Lung (tissue), 12 donors: ENCODE measurements around the gene SERTM1. TPM values are rescaled to one million over a fixed set of nuclear protein-coding genes. Genes with fewer than 3 reads are reported as not detected.

Experiments used
- ATAC-seq: fragments of 200-7000 bp; cut with Tn5 transposase; one replicate; pipeline ENCODE4 v1.9.1; 2020; ENCODE audit warnings: moderate number of reproducible peaks; ENCODE audit not compliant: insufficient read depth, low FRiP score
- DNase-seq, 3 donors: peaks; one replicate each; pipeline ENCODE4 v3.0.0-alpha.2; 2013 to 2017
- H3K27ac ChIP-seq, 2 donors: one replicate each; pipeline ENCODE4 v1.5.1; 2013; ENCODE audit warnings: mild to moderate bottlenecking in 2 of 2, moderate library complexity in 2 of 2, control low read depth in 1 of 2, inconsistent platforms in 1 of 2, low read depth in 1 of 2, low read length in 1 of 2
- H3K27me3 ChIP-seq, 3 donors: one replicate each; pipeline ENCODE4 v1.5.1; 2013; ENCODE audit warnings: low read length in 2 of 3; ENCODE audit not compliant: control insufficient read depth in 3 of 3, insufficient read depth in 3 of 3
- H3K36me3 ChIP-seq, 4 donors: one replicate each; pipeline ENCODE4 v1.5.1; 2013; ENCODE audit warnings: low read length in 4 of 4, mild to moderate bottlenecking in 1 of 4, moderate library complexity in 1 of 4; ENCODE audit not compliant: control insufficient read depth in 4 of 4, insufficient read depth in 4 of 4
- H3K4me1 ChIP-seq, 5 donors: one replicate each; pipeline ENCODE4 v1.5.1; 2013; ENCODE audit warnings: low read length in 5 of 5, mild to moderate bottlenecking in 2 of 5, moderate library complexity in 1 of 5; ENCODE audit not compliant: control insufficient read depth in 5 of 5, insufficient read depth in 5 of 5
- H3K4me3 ChIP-seq: one replicate; pipeline ENCODE4 v1.5.1; 2013; ENCODE audit warnings: mild to moderate bottlenecking, control low read depth, moderate library complexity
- H3K9ac ChIP-seq, 2 donors: one replicate each; pipeline ENCODE4 v1.5.1; 2013; ENCODE audit warnings: low read length in 2 of 2, control low read depth in 1 of 2; ENCODE audit not compliant: insufficient read depth in 1 of 2
- H3K9me3 ChIP-seq, 4 donors: one replicate each; pipeline ENCODE4 v1.5.1; 2013; ENCODE audit warnings: low read length in 3 of 4, mild to moderate bottlenecking in 1 of 4, moderate library complexity in 1 of 4; ENCODE audit not compliant: control insufficient read depth in 4 of 4, insufficient read depth in 3 of 4
- WGBS, 2 donors: extraction: QIAGEN DNeasy Blood & Tissue Kit; methylation state at CpG; one replicate each; pipeline ENCODE4 v1.1.7; 2013; 5-methylcytosine and 5-hydroxymethylcytosine counted together
- polyA plus RNA-seq, 2 donors: library from polyadenylated mRNA; stranded (reverse); fragments of 200-250 nt; gene quantifications; one replicate each; pipeline ENCODE4 v1.2.1, GENCODE V29; 2013
- total RNA-seq, 2 donors: library from RNA; depleted of rRNA in 1 of 2; stranded (reverse); fragments of >200 nt in 1 of 2; gene quantifications; one replicate each; pipeline ENCODE4 v1.2.1, GENCODE V29; 2014 to 2021
- TF ChIP-seq, protein P1 (sequence below): IDR thresholded peaks from 2 replicates; pipeline ENCODE4 v1.5.1; 2012; ENCODE audit warnings: mild to moderate bottlenecking; ENCODE audit errors: control extremely low read depth, extremely low read depth
- donor health status: control.
- donor health status: control.
- donor health status: Bipolar disorder and iron deficiency.
- donor health status: healthy.
- donor health status: DM: yes; HTN: yes; CAD: no.

Gene SERTM1
- total and polyA plus RNA-seq, 4 donors, result 0.37 to 2.5 (median 0.66) TPM

DNA sequence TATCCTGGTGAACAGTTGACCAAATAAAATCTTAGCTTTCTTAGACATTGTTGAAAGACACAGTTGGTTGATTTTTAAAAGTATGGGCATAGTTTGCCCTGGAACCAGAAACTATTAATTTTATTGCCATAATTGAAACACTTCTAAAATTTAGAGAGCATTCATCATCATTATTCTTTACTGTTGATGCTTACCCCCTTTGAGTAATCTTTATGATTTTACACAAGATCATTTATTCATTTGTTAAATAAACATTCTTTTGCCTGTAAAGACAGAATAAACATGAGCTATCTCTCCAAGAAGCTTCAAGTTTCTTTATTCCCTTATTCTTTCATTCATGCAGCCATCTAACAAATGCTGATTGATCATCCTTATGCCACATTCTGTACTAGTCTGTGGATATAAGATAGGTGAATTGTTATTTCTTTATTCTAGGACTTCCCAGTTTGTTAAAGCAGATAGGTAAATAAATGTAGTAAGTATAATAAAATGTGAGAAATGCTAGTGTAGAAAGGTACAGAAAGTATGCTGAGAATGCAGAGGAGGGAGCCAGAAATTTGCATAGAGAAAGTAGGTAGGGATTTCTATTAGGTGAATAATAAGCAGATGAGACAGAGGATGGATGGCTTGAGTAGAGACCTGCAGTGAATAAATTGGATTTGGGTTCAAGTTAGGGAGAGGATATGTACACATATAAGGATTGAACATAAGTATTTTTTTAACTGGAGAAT lies 8.2 kb downstream of the SERTM1 start:
- ATAC-seq, result no peak
- TF ChIP-seq, protein P1, sequence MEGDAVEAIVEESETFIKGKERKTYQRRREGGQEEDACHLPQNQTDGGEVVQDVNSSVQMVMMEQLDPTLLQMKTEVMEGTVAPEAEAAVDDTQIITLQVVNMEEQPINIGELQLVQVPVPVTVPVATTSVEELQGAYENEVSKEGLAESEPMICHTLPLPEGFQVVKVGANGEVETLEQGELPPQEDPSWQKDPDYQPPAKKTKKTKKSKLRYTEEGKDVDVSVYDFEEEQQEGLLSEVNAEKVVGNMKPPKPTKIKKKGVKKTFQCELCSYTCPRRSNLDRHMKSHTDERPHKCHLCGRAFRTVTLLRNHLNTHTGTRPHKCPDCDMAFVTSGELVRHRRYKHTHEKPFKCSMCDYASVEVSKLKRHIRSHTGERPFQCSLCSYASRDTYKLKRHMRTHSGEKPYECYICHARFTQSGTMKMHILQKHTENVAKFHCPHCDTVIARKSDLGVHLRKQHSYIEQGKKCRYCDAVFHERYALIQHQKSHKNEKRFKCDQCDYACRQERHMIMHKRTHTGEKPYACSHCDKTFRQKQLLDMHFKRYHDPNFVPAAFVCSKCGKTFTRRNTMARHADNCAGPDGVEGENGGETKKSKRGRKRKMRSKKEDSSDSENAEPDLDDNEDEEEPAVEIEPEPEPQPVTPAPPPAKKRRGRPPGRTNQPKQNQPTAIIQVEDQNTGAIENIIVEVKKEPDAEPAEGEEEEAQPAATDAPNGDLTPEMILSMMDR, result no peak

DNA sequence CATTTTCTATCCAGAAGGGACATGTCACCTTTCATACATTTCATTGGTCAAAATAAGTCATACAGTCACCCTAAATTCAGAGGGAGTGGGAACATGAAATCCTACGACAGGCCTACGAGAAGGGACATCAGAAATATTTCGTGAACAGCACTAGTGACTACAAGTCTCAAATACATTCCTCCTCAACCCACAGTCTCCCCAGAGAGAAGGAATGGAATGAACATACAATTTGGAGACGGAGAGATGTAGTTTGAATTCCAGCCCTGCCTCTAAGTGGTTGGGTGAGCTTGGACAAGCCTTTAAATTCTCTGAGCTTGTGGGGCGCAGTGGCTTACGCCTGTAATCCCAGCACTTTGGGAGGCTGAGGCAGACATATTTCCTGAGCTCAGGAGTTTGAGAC lies 9.9 kb downstream of the SERTM1 start:
- 91 to 92% methylated on average over 6 of the region's 6 CpGs for WGBS, 2 donors
- H3K27ac ChIP-seq, result no peak overlapping the region
- no peak for ATAC-seq
- no peak for DNase-seq
- no peaks in the 10 kb centered on the region for H3K9me3 ChIP-seq
- TF ChIP-seq, protein P1, result no peak
- no peaks in the 10 kb centered on the region for H3K27me3 ChIP-seq
- H3K9ac ChIP-seq, result no peak overlapping the region
- H3K4me3 ChIP-seq, result no peak overlapping the region
- H3K36me3 ChIP-seq, result no peaks in the 10 kb centered on the region
- peaks cover 0 to 3% (median 0%) of the 10 kb centered on the region in 5 donors for H3K4me1 ChIP-seq

More for the DNA sequence above, 8.2 kb downstream of the SERTM1 start:
- Histone ChIP-seq H3K27me3 (peaks cover 0 to 7% (median 0%) of the 10 kb centered on the region in 3 donors), H3K4me3 (no peak overlapping the region), H3K4me1 (peaks cover 0 to 3% (median 0%) of the 10 kb centered on the region in 5 donors), H3K36me3 (no peaks in the 10 kb centered on the region), H3K27ac (no peak overlapping the region), H3K9me3 (no peaks in the 10 kb centered on the region), H3K9ac (no peak overlapping the region)
- DNase-seq, result no peak

DNA sequence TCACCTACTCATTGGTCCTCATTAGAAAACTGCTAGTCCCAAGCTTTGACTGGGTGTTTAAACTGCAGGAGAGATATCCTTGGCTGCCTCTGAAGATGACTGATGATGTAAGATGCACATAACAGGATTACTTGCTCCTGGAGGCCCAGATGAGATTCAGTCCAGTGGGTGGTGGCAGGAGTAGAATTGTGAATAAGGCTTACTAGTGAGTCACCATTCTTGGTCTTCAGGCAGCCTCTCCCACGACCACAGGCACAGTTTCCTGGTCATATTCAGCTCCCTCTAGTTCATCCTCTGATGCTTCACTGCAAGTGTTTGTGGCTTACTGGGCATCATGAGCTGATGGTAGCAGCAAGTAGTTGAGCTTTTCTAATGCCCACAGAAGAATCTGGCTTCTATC lies 12.1 kb downstream of the SERTM1 start:
- 48 to 50% methylated on average over 1 of the region's 1 CpG for WGBS, 2 donors
- peaks cover 0 to 3% (median 0%) of the 10 kb centered on the region in 5 donors for H3K4me1 ChIP-seq
- no peaks in the 10 kb centered on the region for H3K9me3 ChIP-seq
- ATAC-seq (peak; percentile 27), DNase-seq (no peak)
- no peak overlapping the region for H3K9ac ChIP-seq
- no peaks in the 10 kb centered on the region for H3K36me3 ChIP-seq
- H3K27ac ChIP-seq, result no peak overlapping the region
- no peaks in the 10 kb centered on the region for H3K27me3 ChIP-seq
- H3K4me3 ChIP-seq, result no peak overlapping the region
- TF ChIP-seq, protein P1, result no peak
